GM13976 (cell line): ENCODE measurements around the gene FASN.

ENCODE experiments used
- DNase-seq: peaks from one replicate; pipeline ENCODE4 v3.0.0; 2012; ENCODE audit warnings: low spot score
- in situ Hi-C: fragments of 300-500 bp; cut with MboI; formaldehyde crosslinking; loops from one replicate; pipeline ENCODE4 v1.12.0; 2022; ENCODE audit warnings: low sequenced_read_pairs, mixed read lengths, inconsistent platforms; ENCODE audit not compliant: unreplicated experiment
- TF ChIP-seq, protein P1 (sequence below): IDR thresholded peaks from 2 replicates; pipeline ENCODE4 v1.5.1; 2012; ENCODE audit warnings: borderline replicate concordance, mild to moderate bottlenecking; ENCODE audit not compliant: insufficient read depth; ENCODE audit errors: extremely low read depth, missing control alignments, control extremely low read depth

FASN gene

GRCh38 chr17:82051776-82052637, 46.0 kb downstream of the FASN start, which contains the start of the genes GPS1 and RFNG:
Gene GPS1 (plus strand): TSS chr17:82051898. CDS start chr17:82051932, 34 bp downstream.
Gene RFNG (minus strand): TSS chr17:82051811. CDS start chr17:82051766, 45 bp downstream.
- in situ Hi-C loops: no loop called here
- TF ChIP-seq, protein P1, sequence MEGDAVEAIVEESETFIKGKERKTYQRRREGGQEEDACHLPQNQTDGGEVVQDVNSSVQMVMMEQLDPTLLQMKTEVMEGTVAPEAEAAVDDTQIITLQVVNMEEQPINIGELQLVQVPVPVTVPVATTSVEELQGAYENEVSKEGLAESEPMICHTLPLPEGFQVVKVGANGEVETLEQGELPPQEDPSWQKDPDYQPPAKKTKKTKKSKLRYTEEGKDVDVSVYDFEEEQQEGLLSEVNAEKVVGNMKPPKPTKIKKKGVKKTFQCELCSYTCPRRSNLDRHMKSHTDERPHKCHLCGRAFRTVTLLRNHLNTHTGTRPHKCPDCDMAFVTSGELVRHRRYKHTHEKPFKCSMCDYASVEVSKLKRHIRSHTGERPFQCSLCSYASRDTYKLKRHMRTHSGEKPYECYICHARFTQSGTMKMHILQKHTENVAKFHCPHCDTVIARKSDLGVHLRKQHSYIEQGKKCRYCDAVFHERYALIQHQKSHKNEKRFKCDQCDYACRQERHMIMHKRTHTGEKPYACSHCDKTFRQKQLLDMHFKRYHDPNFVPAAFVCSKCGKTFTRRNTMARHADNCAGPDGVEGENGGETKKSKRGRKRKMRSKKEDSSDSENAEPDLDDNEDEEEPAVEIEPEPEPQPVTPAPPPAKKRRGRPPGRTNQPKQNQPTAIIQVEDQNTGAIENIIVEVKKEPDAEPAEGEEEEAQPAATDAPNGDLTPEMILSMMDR: no peak
- DNase-seq: peak; percentile 95

DNA sequence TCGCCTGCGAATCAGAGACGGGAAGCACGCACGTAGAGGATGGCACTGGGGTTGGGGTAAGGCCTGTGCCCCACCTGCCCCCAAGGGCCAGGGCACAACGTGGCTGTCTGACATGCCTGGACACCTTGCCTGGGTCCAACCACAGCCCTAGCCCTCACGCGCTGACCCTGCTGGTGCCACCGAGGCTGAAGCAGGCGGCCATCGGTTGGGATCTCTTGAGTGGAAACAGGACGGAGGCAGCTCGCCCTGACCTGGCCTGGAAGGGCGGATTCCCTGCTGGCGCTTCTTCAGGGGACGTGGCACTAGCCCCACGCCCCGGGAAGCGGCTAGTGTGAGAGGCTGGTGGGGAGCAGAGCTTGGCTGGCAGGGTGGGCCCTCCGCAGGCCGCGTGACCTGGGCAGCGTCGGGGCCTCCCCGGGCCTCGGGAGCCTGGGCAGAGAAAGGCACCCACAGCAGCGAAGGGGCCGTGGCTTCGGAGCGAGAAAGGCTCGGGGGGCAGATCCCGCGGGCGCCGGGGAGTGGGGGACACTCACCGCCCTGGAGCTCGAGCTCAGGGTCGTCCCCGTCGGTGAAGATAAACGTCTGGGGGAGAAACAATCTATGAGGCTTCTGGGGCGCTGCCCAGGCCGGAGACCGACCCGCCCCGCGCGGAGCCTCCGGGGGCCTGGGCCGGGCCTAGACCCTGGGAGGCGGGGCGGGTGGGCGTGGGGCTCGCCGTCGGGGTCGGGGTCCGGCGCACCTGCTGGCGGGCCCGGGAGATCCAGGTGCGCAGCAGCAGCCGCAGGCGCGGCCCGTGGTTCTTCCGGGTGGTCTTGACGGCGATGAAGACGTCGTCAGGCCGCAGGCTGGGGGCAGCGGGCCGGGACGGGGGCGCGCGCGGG, 47.0 kb downstream of the FASN start:
- TF ChIP-seq, protein P1: no peak
- no peak for DNase-seq
- in situ Hi-C loops: no loop called here

DNA sequence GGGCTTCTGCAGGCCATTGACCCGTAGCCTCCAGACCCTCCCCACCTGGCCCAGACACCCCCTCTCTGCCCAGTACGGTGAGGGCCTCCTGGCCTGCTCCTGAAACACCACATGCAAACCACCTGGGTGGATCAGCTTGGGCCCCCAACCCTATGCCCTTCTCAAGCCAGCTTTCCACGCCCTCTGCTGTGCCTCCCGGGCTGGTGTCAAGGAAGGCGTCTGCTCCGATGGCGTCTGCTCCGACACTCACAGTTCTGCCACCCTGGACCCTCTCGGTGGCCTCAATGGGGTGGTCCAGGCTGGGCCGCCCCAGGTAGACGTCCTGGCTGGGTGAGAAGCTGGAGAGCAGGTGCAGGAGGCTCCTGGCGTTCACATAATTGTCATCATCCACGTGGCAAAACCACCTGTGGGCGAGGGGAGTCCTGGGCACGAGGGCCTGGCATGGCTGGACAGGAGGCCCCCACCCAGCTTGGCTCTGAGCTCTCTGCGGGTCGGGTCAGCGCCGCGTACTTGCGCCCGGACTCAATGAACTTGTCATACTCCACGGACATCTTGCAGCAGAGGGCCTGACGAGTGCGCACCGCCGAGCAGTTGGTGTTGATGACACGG, 47.8 kb downstream of the FASN start:
- no peak for DNase-seq
- in situ Hi-C loops: no loop called here
- TF ChIP-seq, protein P1: no peak

- in situ Hi-C loops: no loop called here
- TF ChIP-seq, protein P1: no peak
These were observed 48.5 kb downstream of the FASN start for GRCh38 chr17:82049521-82049971.

DNA sequence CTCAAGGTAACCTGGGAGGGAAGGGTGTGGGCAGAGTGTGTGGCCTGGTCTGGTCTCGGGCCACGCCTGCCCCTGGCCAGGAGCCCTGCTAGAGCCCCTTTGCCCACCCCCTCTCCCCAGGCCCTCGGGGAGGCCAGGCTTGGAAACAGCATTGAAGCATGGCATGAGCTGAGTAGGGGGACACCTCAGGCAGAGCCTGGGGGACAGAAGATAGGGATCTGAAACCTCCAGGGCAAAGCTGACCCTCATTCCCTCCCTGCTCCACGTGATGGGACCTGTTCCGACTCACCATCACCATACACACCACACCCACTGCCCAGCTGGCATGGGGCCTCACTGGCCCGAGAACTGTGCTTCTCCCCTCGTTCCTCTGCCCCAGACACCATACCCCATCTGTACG, 48.9 kb downstream of the FASN start:
- in situ Hi-C loops: no loop called here
- TF ChIP-seq, protein P1: no peak
- no peak for DNase-seq

More at GRCh38 chr17:82049521-82049971, 48.5 kb downstream of the FASN start:
- DNase-seq: no peak

GRCh38 chr17:82048571-82048971, 49.5 kb downstream of the FASN start:
- TF ChIP-seq, protein P1: no peak
- in situ Hi-C loops: no loop called here
- no peak for DNase-seq
